Sigmoid colon (tissue), 7 donors: ENCODE data around the gene TRIM59. TPM values are rescaled to one million over a fixed set of nuclear protein-coding genes. Genes with fewer than 3 reads are reported as not detected.
A peak's percentile ranks its signal among the peaks of the same experiment; 100 is the strongest.

Experiments
- DNase-seq: peaks from one replicate; pipeline ENCODE4 v3.0.0-alpha.2; 2019
- H3K27ac ChIP-seq, 4 donors: fragments of 200-600 bp; sonication (generic); one replicate each; pipeline ENCODE4 v1.5.1; 2016 to 2019; ENCODE audit warnings: mild to moderate bottlenecking in 1 of 4
- H3K27me3 ChIP-seq, 3 donors: fragments of 200-600 bp; sonication (generic); one replicate each; pipeline ENCODE4 v1.5.1; 2019; ENCODE audit warnings: mild to moderate bottlenecking in 1 of 3
- H3K36me3 ChIP-seq, 4 donors: fragments of 200-600 bp; sonication (generic); one replicate each; pipeline ENCODE4 v1.5.1; 2016 to 2019
- H3K4me1 ChIP-seq, 4 donors: fragments of 200-600 bp; sonication (generic); one replicate each; pipeline ENCODE4 v1.5.1; 2017 to 2019
- H3K4me3 ChIP-seq, 4 donors: fragments of 200-600 bp; sonication (generic); one replicate each; pipeline ENCODE4 v1.5.1; 2017 to 2019; ENCODE audit warnings: mild to moderate bottlenecking in 2 of 4, moderate library complexity in 1 of 4
- H3K9me3 ChIP-seq, 4 donors: fragments of 200-600 bp in 3 of 4; sonication (generic) in 3 of 4; one replicate each; pipeline versions ENCODE4 v1.5.1 to v1.6.1; 2013 to 2019
- CTCF ChIP-seq, 4 experiments: fragments of 450-650 bp in 3 of 4; fragments of 200-600 bp in 1 of 4; IDR thresholded peaks; one replicate each; pipeline ENCODE4 v1.5.1; 2016 to 2019; ENCODE audit warnings: antibody characterized with exemption in 4 of 4, mild to moderate bottlenecking in 3 of 4, moderate library complexity in 2 of 4
- EP300 ChIP-seq, 4 donors: sonication (generic); formaldehyde crosslinking; IDR thresholded peaks; one replicate each; pipeline ENCODE4 v1.6.1; 2017; ENCODE audit warnings: antibody characterized with exemption in 4 of 4
- POLR2A ChIP-seq, 2 donors: fragments of 450-650 bp; IDR thresholded peaks; one replicate each; pipeline ENCODE4 v1.6.1; 2016; ENCODE audit warnings: antibody characterized with exemption in 2 of 2, mild to moderate bottlenecking in 2 of 2, moderate library complexity in 2 of 2
- POLR2AphosphoS5 ChIP-seq, 4 donors: sonication (generic); formaldehyde crosslinking; IDR thresholded peaks; one replicate each; pipeline ENCODE4 v1.6.1; 2017; ENCODE audit warnings: antibody characterized with exemption in 4 of 4
- whole genome bisulfite sequencing, 2 donors: extraction: QIAGEN DNeasy Blood & Tissue Kit; methylation state at CpG; one replicate each; pipeline ENCODE4 v1.1.7; 2013; 5-methylcytosine and 5-hydroxymethylcytosine counted together
- intact Hi-C: fragments of 100-400 bp; cut with DNase I; formaldehyde crosslinking; loops from one replicate; pipeline ENCODE4 v1.15.1; 2023
- polyA plus RNA-seq, 3 donors: library from polyadenylated mRNA; stranded (reverse); fragments of 200-250 nt; gene quantifications; one replicate each; pipeline ENCODE4 v1.2.3, GENCODE V29; 2013
- total RNA-seq, 4 donors: library from RNA; depleted of rRNA; stranded (reverse); fragments of >200 nt; gene quantifications; one replicate each; pipeline ENCODE4 v1.1.0, GENCODE V29; 2016
- donor health status: healthy with polysubstance abuse.
- donor health status: Bipolar disorder and iron deficiency.
- donor health status: healthy.

The TRIM59 gene
- total RNA-seq (1 to 10 TPM; 3.4 to 6.1 (median 5.3) TPM), polyA plus RNA-seq (1 to 10 TPM in 2 of 3 donors, under 1 TPM in 1; 0.60 to 5.5 (median 1.2) TPM)

GRCh38 chr3:160449636-160450598, at the start of gene TRIM59:
TRIM59 (minus strand) TSS chr3:160449786; CDS start chr3:160439183, 10,603 bp downstream.
- H3K27me3 ChIP-seq = no peaks in the 10 kb centered on the region
- peak; percentile 95 for DNase-seq
- H3K27ac ChIP-seq = peak within 1 kb of the TSS; percentile 73 to 88 (median 84)
- no peaks in the 10 kb centered on the region for H3K9me3 ChIP-seq
- WGBS, 2 donors = 16 to 39% methylated on average over 71 of the region's 71 CpGs
- H3K36me3 ChIP-seq = no peaks in the 10 kb centered on the region
- intact Hi-C loops = loop anchor here (5.0 kb wide), 2 partner anchors 53 to 117 kb away; partner anchors contain the start of genes IFT80, KPNA4 and SMC4
- no peak for TF ChIP-seq CTCF (IDR thresholded peaks at IDR 0.05)
- no peak for TF ChIP-seq EP300 (IDR thresholded peaks at IDR 0.05)
- TF ChIP-seq POLR2AphosphoS5 (IDR thresholded peaks at IDR 0.05) = peak; percentile 44 to 80 (median 74)
- peak in 1 of 2 donors; percentile 25 for TF ChIP-seq POLR2A (IDR thresholded peaks at IDR 0.05)
- H3K4me3 ChIP-seq = peak within 1 kb of the TSS; percentile 46 to 77 (median 56)
- H3K4me1 ChIP-seq = peaks cover 0 to 26% (median 18%) of the 10 kb centered on the region in 4 donors

GRCh38 chr3:160498202-160498601, 48.6 kb upstream of the TRIM59 start:
- no peaks in the 10 kb centered on the region for H3K4me1 ChIP-seq
- H3K4me3 ChIP-seq = no peak overlapping the region
- TF ChIP-seq CTCF (IDR thresholded peaks at IDR 0.05) (no peak), POLR2A (IDR thresholded peaks at IDR 0.05) (no peak), EP300 (IDR thresholded peaks at IDR 0.05) (no peak), POLR2AphosphoS5 (IDR thresholded peaks at IDR 0.05) (no peak)
- 97 to 99% methylated on average over 1 of the region's 1 CpG for WGBS, 2 donors
- no peaks in the 10 kb centered on the region for H3K27me3 ChIP-seq
- DNase-seq = no peak
- no peaks in the 10 kb centered on the region for H3K9me3 ChIP-seq
- H3K27ac ChIP-seq = no peak overlapping the region
- intact Hi-C loops = no loop called here
- H3K36me3 ChIP-seq = peaks cover 13 to 57% (median 15%) of the 10 kb centered on the region in 4 donors

- no peak for TF ChIP-seq EP300 (IDR thresholded peaks at IDR 0.05)
- no peak for TF ChIP-seq POLR2AphosphoS5 (IDR thresholded peaks at IDR 0.05)
- no peak for TF ChIP-seq CTCF (IDR thresholded peaks at IDR 0.05)
- TF ChIP-seq POLR2A (IDR thresholded peaks at IDR 0.05) = no peak
- H3K36me3 ChIP-seq = no peaks in the 10 kb centered on the region
- no peaks in the 10 kb centered on the region for H3K27me3 ChIP-seq
- H3K27ac ChIP-seq = no peak overlapping the region
- peaks cover 0 to 5% (median 0%) of the 10 kb centered on the region in 4 donors for H3K4me1 ChIP-seq
- no peak overlapping the region for H3K4me3 ChIP-seq
- H3K9me3 ChIP-seq = no peaks in the 10 kb centered on the region
- DNase-seq = no peak
- intact Hi-C loops = no loop called here
Observed at GRCh38 chr3:160490166-160490565, 40.6 kb upstream of the TRIM59 start.

GRCh38 chr3:160486459-160486869, 36.9 kb upstream of the TRIM59 start:
- no peak overlapping the region for H3K27ac ChIP-seq
- intact Hi-C loops = no loop called here
- peaks cover 0 to 5% (median 0%) of the 10 kb centered on the region in 4 donors for H3K4me1 ChIP-seq
- peak overlapping the region in 1 of 4 donors; percentile 26 for H3K4me3 ChIP-seq
- whole genome bisulfite sequencing, 2 donors = 2 to 12% methylated on average over 2 of the region's 2 CpGs
- TF ChIP-seq CTCF (IDR thresholded peaks at IDR 0.05) (peak in 3 of 4 experiments; percentile 12 to 58 (median 23)), POLR2AphosphoS5 (IDR thresholded peaks at IDR 0.05) (no peak)
- no peaks in the 10 kb centered on the region for H3K27me3 ChIP-seq
- no peaks in the 10 kb centered on the region for H3K36me3 ChIP-seq
- H3K9me3 ChIP-seq = no peaks in the 10 kb centered on the region
- DNase-seq = no peak
